GM12878 (cell line): ENCODE results near the gene ULK1. TPM values are rescaled to one million over a fixed set of nuclear protein-coding genes. Genes with fewer than 3 reads are reported as not detected.

Experiments
- ATAC-seq: fragments of 200-7000 bp; cut with Tn5 transposase; 3 replicates; pipeline ENCODE4 v1.9.1; 2020; ENCODE audit warnings: mild to moderate bottlenecking, moderate library complexity
- BruUV-seq: library from RNA; stranded (reverse); fragments of 400-500 nt; replicated peaks from 2 replicates; lab custom pipeline; 2021; lab: Mats Ljungman, UMichigan
- CTCF ChIA-PET: fragments of 300-600 bp; sonication (Branson Sonifier 250); formaldehyde crosslinking; extraction: SDS; loops from one replicate; lab custom pipeline; 2021; ENCODE audit warnings: inconsistent platforms; lab: Yijun Ruan, JAX
- POLR2A ChIA-PET: fragments of 350-600 bp; formaldehyde crosslinking; extraction: SDS; loops from one replicate; lab custom pipeline; 2021; ENCODE audit warnings: inconsistent platforms; lab: Charles Lee
- RAD21 ChIA-PET: fragments of 300-600 bp; sonication (Branson Sonifier 250); formaldehyde crosslinking; loops from one replicate; lab custom pipeline; 2023; ENCODE audit warnings: antibody characterized with exemption; ENCODE audit not compliant: unreplicated experiment; lab: Charles Lee
- SMC1A ChIA-PET: fragments of 300-600 bp; sonication (Branson Sonifier 250); formaldehyde crosslinking; loops from one replicate; lab custom pipeline; 2023; ENCODE audit not compliant: unreplicated experiment, uncharacterized antibody; lab: Charles Lee
- DNase-seq: peaks from one replicate; pipeline ENCODE4 v3.0.0-alpha.2; 2011; ENCODE audit warnings: low read depth, low spot score
- FAIRE-seq: peaks from 3 replicates; lab custom pipeline; 2011; peaks lifted over from hg19 to GRCh38; lab: Jason Lieb, UNC
- H2AFZ ChIP-seq: 2 replicates; pipeline ENCODE4 v1.6.0; 2011; ENCODE audit warnings: low read depth, low read length, control low read depth; ENCODE audit not compliant: control insufficient read depth
- H3K27ac ChIP-seq: 2 replicates; pipeline ENCODE4 v1.5.1; 2011; ENCODE audit warnings: control low read depth; ENCODE audit not compliant: control insufficient read depth, insufficient read depth
- H3K27me3 ChIP-seq, 2 experiments: replicated peaks in 1 of 2; 2 replicates each; pipeline versions ENCODE4 v1.6.0 to v1.6.1; 2011; ENCODE audit warnings: low read length in 1 of 2; ENCODE audit not compliant: control insufficient read depth in 2 of 2, insufficient read depth in 2 of 2
- H3K36me3 ChIP-seq, 2 experiments: 2 replicates each; pipeline ENCODE4 v1.5.1; 2011; ENCODE audit warnings: low read length in 1 of 2; ENCODE audit not compliant: control insufficient read depth in 2 of 2, insufficient read depth in 2 of 2
- H3K4me1 ChIP-seq: 2 replicates; pipeline ENCODE4 v1.6.1; 2011; ENCODE audit warnings: mild to moderate bottlenecking, low read length, moderate library complexity, mixed read lengths; ENCODE audit not compliant: control insufficient read depth, insufficient read depth
- H3K4me2 ChIP-seq: 2 replicates; pipeline ENCODE4 v1.6.0; 2011; ENCODE audit warnings: control low read depth; ENCODE audit not compliant: control insufficient read depth, insufficient read depth
- H3K4me3 ChIP-seq: fragments of 200-600 bp; sonication (generic); 2 replicates; pipeline ENCODE4 v1.5.1; 2016
- H3K79me2 ChIP-seq: 2 replicates; pipeline ENCODE4 v1.6.0; 2011; ENCODE audit warnings: low read length; ENCODE audit not compliant: control insufficient read depth, insufficient read depth
- H3K9ac ChIP-seq: 2 replicates; pipeline ENCODE4 v1.8.0; 2011; ENCODE audit warnings: low read length, control low read depth, mixed read lengths; ENCODE audit not compliant: control insufficient read depth, insufficient read depth
- H3K9me3 ChIP-seq: replicated peaks from 3 replicates; pipeline ENCODE4 v1.5.1; 2011; ENCODE audit warnings: mild to moderate bottlenecking, low read length; ENCODE audit not compliant: control insufficient read depth, insufficient read depth
- H4K20me1 ChIP-seq: 2 replicates; pipeline ENCODE4 v1.6.0; 2011; ENCODE audit not compliant: control insufficient read depth, insufficient read depth
- CHD2 ChIP-seq: IDR thresholded peaks from 2 replicates; pipeline ENCODE4 v1.6.1; 2011; ENCODE audit warnings: low read depth, low read length, improper control_type of control experiment, borderline replicate concordance
- CREM ChIP-seq: IDR thresholded peaks from 2 replicates; pipeline ENCODE4 v1.6.1; 2014; ENCODE audit warnings: antibody characterized with exemption, low read depth
- ETV6 ChIP-seq, 2 experiments: fragments of 450-650 bp in 1 of 2; IDR thresholded peaks in 1 of 2; conservative IDR thresholded peaks in 1 of 2; 2 replicates each; pipeline ENCODE4 v1.6.1; 2014; ENCODE audit warnings: antibody characterized with exemption in 1 of 2, borderline replicate concordance in 1 of 2, low read depth in 1 of 2, mild to moderate bottlenecking in 1 of 2, moderate library complexity in 1 of 2
- FOS ChIP-seq: IDR thresholded peaks from 3 replicates; pipeline ENCODE4 v1.6.1; 2011; ENCODE audit warnings: borderline replicate concordance; ENCODE audit not compliant: insufficient read length; ENCODE audit errors: extremely low read depth
- FOXK2 ChIP-seq: fragments of 450-650 bp; IDR thresholded peaks from 2 replicates; pipeline ENCODE4 v1.6.1; 2017; ENCODE audit warnings: mild to moderate bottlenecking, moderate library complexity
- IKZF1 ChIP-seq: fragments of 450-650 bp; conservative IDR thresholded peaks from 2 replicates; pipeline ENCODE4 v1.6.1; 2017; ENCODE audit warnings: antibody characterized with exemption, mild to moderate bottlenecking
- KDM1A ChIP-seq: fragments of 200-600 bp; sonication (generic); IDR thresholded peaks from 2 replicates; pipeline ENCODE4 v1.6.1; 2016; ENCODE audit warnings: borderline replicate concordance
- MTA3 ChIP-seq: IDR thresholded peaks from 2 replicates; pipeline ENCODE4 v1.6.1; 2012; ENCODE audit warnings: low read length, inconsistent platforms, borderline replicate concordance
- NFIC ChIP-seq: IDR thresholded peaks from 2 replicates; pipeline ENCODE4 v1.6.1; 2012; ENCODE audit warnings: low read depth, mild to moderate bottlenecking, inconsistent platforms, low read length, moderate library complexity
- POU2F2 ChIP-seq: IDR thresholded peaks from 3 replicates; pipeline ENCODE4 v1.6.1; 2011; ENCODE audit warnings: low read depth, mild to moderate bottlenecking, low read length, borderline replicate concordance
- SMAD5 ChIP-seq: IDR thresholded peaks from 2 replicates; pipeline ENCODE4 v1.6.1; 2016; ENCODE audit warnings: antibody characterized with exemption, low read depth
- WGBS: methylation state at CpG from one replicate; pipeline ENCODE4 v1.1.6; 2016; ENCODE audit warnings: low lambda C conversion rate; ENCODE audit not compliant: insufficient replicate concordance, insufficient coverage; ENCODE audit errors: missing lambda C conversion rate; 5-methylcytosine and 5-hydroxymethylcytosine counted together
- in situ Hi-C: fragments of 300-500 bp; cut with MboI; formaldehyde crosslinking; loops from 9 replicates; pipeline ENCODE4 v1.14.3; 2018; ENCODE audit warnings: mixed read lengths
- intact Hi-C: fragments of 100-400 bp; cut with micrococcal nuclease; formaldehyde crosslinking; loops from one replicate; pipeline ENCODE4 v1.14.2; 2022; ENCODE audit not compliant: unreplicated experiment
- polyA plus RNA-seq, 11 experiments: library from polyadenylated mRNA; depleted of rRNA in 4 of 11; unstranded in 6 of 11; stranded (reverse) in 5 of 11; fragments of >200 nt; fragmentation: Nextera tagmentation in 4 of 11; fragmentation: Illumina TruSeq in 1 of 11; extraction: Ambion mirVana in 4 of 11; extraction: Trizol in 1 of 11; gene quantifications; 1 replicate in 1 of 11; 2 replicates in 10 of 11; pipeline versions ENCODE4 v1.2.1 to v1.2.3, GENCODE V29; 2011 to 2016; ENCODE audit warnings: inconsistent platforms in 2 of 11, missing spikeins in 2 of 11, low read depth in 1 of 11
- total RNA-seq, 4 experiments: library from RNA; depleted of rRNA in 3 of 4; stranded (reverse); fragments of >200 nt in 3 of 4; fragmentation: Illumina TruSeq in 1 of 4; extraction: Trizol in 1 of 4; gene quantifications; 2 replicates each; pipeline versions ENCODE4 v1.2.1 to v1.2.3, GENCODE V29; 2013 to 2021
- TF ChIP-seq, protein P1 (sequence below): fragments of 150-350 bp; IDR thresholded peaks from 2 replicates; pipeline ENCODE4 v1.6.1; 2016; ENCODE audit warnings: low read depth, low read length
- TF ChIP-seq, protein P2 (sequence below): fragments of 450-650 bp; IDR thresholded peaks from 2 replicates; pipeline ENCODE4 v1.6.1; 2014; ENCODE audit warnings: mild to moderate bottlenecking
- TF ChIP-seq, protein P3 (sequence below): fragments of 450-650 bp; formaldehyde crosslinking; IDR thresholded peaks from 2 replicates; pipeline ENCODE4 v1.5.0; 2022; ENCODE audit warnings: mild to moderate bottlenecking, missing genetic modification characterization

ULK1 gene
- total and polyA plus RNA-seq, 10 of the 15 experiments (the other 5 are each of a cell fraction or from before 2014, with no cell fraction given) = 0.13 to 14.1 (median 1.5) TPM

DNA sequence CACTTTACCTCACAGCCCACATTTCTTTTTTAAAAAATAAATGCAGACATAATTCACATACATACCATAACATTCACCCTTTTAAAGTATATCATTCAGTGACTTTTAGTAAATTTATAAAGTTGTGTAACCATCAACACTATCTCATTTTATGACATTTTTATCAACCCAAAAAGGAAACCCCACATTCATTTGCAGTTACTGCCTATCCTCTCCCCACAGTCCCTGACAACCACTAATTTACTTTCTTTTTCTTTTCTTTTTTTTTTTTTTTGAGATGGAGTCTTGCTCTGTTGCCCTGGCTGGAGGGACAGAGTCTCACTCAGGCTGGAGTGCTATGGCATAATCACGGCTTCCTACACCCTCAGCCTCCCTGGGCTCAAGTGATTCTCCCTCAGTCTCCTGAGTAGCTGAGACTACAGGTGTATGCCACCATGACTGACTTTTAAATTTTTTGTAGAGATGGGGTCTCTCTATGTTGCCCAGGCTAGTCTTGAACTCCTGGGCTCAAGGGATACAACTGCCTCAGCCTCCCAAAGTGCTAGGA, 53.8 kb downstream of the ULK1 start:
- TF ChIP-seq, protein P1, sequence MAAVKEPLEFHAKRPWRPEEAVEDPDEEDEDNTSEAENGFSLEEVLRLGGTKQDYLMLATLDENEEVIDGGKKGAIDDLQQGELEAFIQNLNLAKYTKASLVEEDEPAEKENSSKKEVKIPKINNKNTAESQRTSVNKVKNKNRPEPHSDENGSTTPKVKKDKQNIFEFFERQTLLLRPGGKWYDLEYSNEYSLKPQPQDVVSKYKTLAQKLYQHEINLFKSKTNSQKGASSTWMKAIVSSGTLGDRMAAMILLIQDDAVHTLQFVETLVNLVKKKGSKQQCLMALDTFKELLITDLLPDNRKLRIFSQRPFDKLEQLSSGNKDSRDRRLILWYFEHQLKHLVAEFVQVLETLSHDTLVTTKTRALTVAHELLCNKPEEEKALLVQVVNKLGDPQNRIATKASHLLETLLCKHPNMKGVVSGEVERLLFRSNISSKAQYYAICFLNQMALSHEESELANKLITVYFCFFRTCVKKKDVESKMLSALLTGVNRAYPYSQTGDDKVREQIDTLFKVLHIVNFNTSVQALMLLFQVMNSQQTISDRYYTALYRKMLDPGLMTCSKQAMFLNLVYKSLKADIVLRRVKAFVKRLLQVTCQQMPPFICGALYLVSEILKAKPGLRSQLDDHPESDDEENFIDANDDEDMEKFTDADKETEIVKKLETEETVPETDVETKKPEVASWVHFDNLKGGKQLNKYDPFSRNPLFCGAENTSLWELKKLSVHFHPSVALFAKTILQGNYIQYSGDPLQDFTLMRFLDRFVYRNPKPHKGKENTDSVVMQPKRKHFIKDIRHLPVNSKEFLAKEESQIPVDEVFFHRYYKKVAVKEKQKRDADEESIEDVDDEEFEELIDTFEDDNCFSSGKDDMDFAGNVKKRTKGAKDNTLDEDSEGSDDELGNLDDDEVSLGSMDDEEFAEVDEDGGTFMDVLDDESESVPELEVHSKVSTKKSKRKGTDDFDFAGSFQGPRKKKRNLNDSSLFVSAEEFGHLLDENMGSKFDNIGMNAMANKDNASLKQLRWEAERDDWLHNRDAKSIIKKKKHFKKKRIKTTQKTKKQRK = no peak
- TF ChIP-seq MTA3 = no peak
- TF ChIP-seq ETV6 (conservative IDR thresholded peaks at IDR 0.05 in 1 of 2, IDR thresholded peaks at IDR 0.05 in 1 of 2; ENCODE audit: borderline replicate concordance in 1 of 2, low read depth in 1 of 2) = no peak
- TF ChIP-seq KDM1A = no peak
- no peak for TF ChIP-seq CHD2
- no peak for TF ChIP-seq NFIC
- TF ChIP-seq, protein P2, sequence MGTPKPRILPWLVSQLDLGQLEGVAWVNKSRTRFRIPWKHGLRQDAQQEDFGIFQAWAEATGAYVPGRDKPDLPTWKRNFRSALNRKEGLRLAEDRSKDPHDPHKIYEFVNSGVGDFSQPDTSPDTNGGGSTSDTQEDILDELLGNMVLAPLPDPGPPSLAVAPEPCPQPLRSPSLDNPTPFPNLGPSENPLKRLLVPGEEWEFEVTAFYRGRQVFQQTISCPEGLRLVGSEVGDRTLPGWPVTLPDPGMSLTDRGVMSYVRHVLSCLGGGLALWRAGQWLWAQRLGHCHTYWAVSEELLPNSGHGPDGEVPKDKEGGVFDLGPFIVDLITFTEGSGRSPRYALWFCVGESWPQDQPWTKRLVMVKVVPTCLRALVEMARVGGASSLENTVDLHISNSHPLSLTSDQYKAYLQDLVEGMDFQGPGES = no peak
- TF ChIP-seq CREM = no peak
- no peak for TF ChIP-seq IKZF1
- TF ChIP-seq FOXK2 = no peak
- TF ChIP-seq SMAD5 = no peak
- no peak for TF ChIP-seq POU2F2
- TF ChIP-seq, protein P3, sequence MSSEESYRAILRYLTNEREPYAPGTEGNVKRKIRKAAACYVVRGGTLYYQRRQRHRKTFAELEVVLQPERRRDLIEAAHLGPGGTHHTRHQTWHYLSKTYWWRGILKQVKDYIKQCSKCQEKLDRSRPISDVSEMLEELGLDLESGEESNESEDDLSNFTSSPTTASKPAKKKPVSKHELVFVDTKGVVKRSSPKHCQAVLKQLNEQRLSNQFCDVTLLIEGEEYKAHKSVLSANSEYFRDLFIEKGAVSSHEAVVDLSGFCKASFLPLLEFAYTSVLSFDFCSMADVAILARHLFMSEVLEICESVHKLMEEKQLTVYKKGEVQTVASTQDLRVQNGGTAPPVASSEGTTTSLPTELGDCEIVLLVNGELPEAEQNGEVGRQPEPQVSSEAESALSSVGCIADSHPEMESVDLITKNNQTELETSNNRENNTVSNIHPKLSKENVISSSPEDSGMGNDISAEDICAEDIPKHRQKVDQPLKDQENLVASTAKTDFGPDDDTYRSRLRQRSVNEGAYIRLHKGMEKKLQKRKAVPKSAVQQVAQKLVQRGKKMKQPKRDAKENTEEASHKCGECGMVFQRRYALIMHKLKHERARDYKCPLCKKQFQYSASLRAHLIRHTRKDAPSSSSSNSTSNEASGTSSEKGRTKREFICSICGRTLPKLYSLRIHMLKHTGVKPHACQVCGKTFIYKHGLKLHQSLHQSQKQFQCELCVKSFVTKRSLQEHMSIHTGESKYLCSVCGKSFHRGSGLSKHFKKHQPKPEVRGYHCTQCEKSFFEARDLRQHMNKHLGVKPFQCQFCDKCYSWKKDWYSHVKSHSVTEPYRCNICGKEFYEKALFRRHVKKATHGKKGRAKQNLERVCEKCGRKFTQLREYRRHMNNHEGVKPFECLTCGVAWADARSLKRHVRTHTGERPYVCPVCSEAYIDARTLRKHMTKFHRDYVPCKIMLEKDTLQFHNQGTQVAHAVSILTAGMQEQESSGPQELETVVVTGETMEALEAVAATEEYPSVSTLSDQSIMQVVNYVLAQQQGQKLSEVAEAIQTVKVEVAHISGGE (CRISPR knock-in tag) = no peak
- no peak for TF ChIP-seq FOS
- ChIA-PET RAD21 (no interaction called here), CTCF (interaction anchor here (0.7 kb wide), 1 partner anchor 13 kb away, joined by 4 read pairs; no protein-coding TSS in a partner anchor), POLR2A (no interaction called here), SMC1A (no interaction called here)
- Histone ChIP-seq H3K4me3 (no peak overlapping the region), H3K27ac (no peak overlapping the region), H4K20me1 (no peaks in the 10 kb centered on the region), H3K4me1 (peaks cover 3% of the 10 kb centered on the region; the same call in 1 of the 2 replicates), H3K27me3 (no peaks in the 10 kb centered on the region), H3K4me2 (no peak overlapping the region), H3K36me3 (no peaks in the 10 kb centered on the region; a peak in 2 of 4 replicates), H3K79me2 (peaks cover 25% of the 10 kb centered on the region), H2AFZ (no peak overlapping the region), H3K9ac (no peak overlapping the region), H3K9me3 (no peaks in the 10 kb centered on the region)
- DNase-seq = no peak
- no peak for FAIRE-seq
- intact Hi-C loops = loop anchor here (2.0 kb wide), 1 partner anchor 19 kb away; the partner anchor contains the start of gene PUS1
- no TSS peak for BruUV-seq
- WGBS = 100% methylated on average over 1 of the region's 1 CpG
- in situ Hi-C loops = no loop called here
- no peak for ATAC-seq
